ENCODE data around the gene SMIM7.
"Not testable (repeated sequence)": the region's sequence is repeated elsewhere in the genome, so short reads cannot be mapped to it uniquely, and the experiment has no call there.

Gene SMIM7

GRCh38 chr19:16655727-16656126 is 4.2 kb downstream of the SMIM7 start:
- DNase-seq (ENCODE audit: low read depth in 1 of 2, low spot score in 1 of 2), result no peak

GRCh38 chr19:16654627-16655026 is 5.3 kb downstream of the SMIM7 start:
- DNase-seq (ENCODE audit: low read depth in 1 of 2, low spot score in 1 of 2), result no peak

GRCh38 chr19:16654140-16654539 is 5.8 kb downstream of the SMIM7 start:
- no peak for DNase-seq (ENCODE audit: low read depth in 1 of 2, low spot score in 1 of 2)

- no peak for DNase-seq (ENCODE audit: low read depth in 1 of 2, low spot score in 1 of 2)
Observed at GRCh38 chr19:16652854-16653253, 7.1 kb downstream of the SMIM7 start.

GRCh38 chr19:16651421-16652188 is 8.3 kb downstream of the SMIM7 start:
- DNase-seq (ENCODE audit: low read depth in 1 of 2, low spot score in 1 of 2), result not testable (repeated sequence)

GRCh38 chr19:16650821-16651220 is 9.1 kb downstream of the SMIM7 start:
- DNase-seq (ENCODE audit: low read depth in 1 of 2, low spot score in 1 of 2), result no peak

GRCh38 chr19:16649734-16650133 is 10.2 kb downstream of the SMIM7 start:
- DNase-seq (ENCODE audit: low read depth in 1 of 2, low spot score in 1 of 2), result no peak

- no peak for DNase-seq (ENCODE audit: low read depth in 1 of 2, low spot score in 1 of 2)
Observed at GRCh38 chr19:16645140-16645539, 14.8 kb downstream of the SMIM7 start.

- DNase-seq (ENCODE audit: low read depth in 1 of 2, low spot score in 1 of 2), result no peak
Observed at GRCh38 chr19:16641695-16642094, 18.2 kb downstream of the SMIM7 start.

GRCh38 chr19:16640951-16641350 is 19.0 kb downstream of the SMIM7 start:
- DNase-seq (ENCODE audit: low read depth in 1 of 2, low spot score in 1 of 2), result no peak

GRCh38 chr19:16638666-16639065 is 21.3 kb downstream of the SMIM7 start:
- DNase-seq (ENCODE audit: low read depth in 1 of 2, low spot score in 1 of 2), result no peak

GRCh38 chr19:16637535-16637934 is 22.4 kb downstream of the SMIM7 start:
- no peak for DNase-seq (ENCODE audit: low read depth in 1 of 2, low spot score in 1 of 2)

GRCh38 chr19:16631465-16631864 is 28.5 kb downstream of the SMIM7 start:
- DNase-seq (ENCODE audit: low read depth in 1 of 2, low spot score in 1 of 2), result no peak

GRCh38 chr19:16628984-16629691 is 30.8 kb downstream of the SMIM7 start:
- no peak for DNase-seq (ENCODE audit: low read depth in 1 of 2, low spot score in 1 of 2)

GRCh38 chr19:16628183-16628983 is 31.6 kb downstream of the SMIM7 start, which contains the start of gene MED26:
TSS of gene MED26 (minus strand) at chr19:16628204. CDS start at chr19:16627943, 261 bp downstream.
- peak; percentile 90 to 96 for DNase-seq (ENCODE audit: low read depth in 1 of 2, low spot score in 1 of 2)

GRCh38 chr19:16627928-16628182 is 32.1 kb downstream of the SMIM7 start:
- no peak for DNase-seq (ENCODE audit: low read depth in 1 of 2, low spot score in 1 of 2)

- no peak for DNase-seq (ENCODE audit: low read depth in 1 of 2, low spot score in 1 of 2)
Observed at GRCh38 chr19:16627193-16627927, 32.6 kb downstream of the SMIM7 start.

- DNase-seq (ENCODE audit: low read depth in 1 of 2, low spot score in 1 of 2), result no peak
Observed at GRCh38 chr19:16626796-16627192, 33.1 kb downstream of the SMIM7 start.

- DNase-seq (ENCODE audit: low read depth in 1 of 2, low spot score in 1 of 2), result no peak
Observed at GRCh38 chr19:16625163-16625958, 34.6 kb downstream of the SMIM7 start.

GRCh38 chr19:16624236-16624635 is 35.7 kb downstream of the SMIM7 start:
- no peak for DNase-seq (ENCODE audit: low read depth in 1 of 2, low spot score in 1 of 2)
